GM18861 (cell line): ENCODE measurements around the gene OR7C2.
"Not testable (repeated sequence)": the region's sequence is repeated elsewhere in the genome, so short reads cannot be mapped to it uniquely, and the experiment has no call there.

Experiments used
- ATAC-seq: cut with Tn5 transposase; IDR thresholded peaks from one replicate; pipeline ENCODE4 v1.9.1; 2021; ENCODE audit not compliant: unreplicated experiment

OR7C2 gene

GRCh38 chr19:14941189-14941588 lies at the start of gene OR7C2:
TSS of gene OR7C2 (plus strand) at chr19:14941489. CDS start at chr19:14941489, 0 bp downstream.
- ATAC-seq: no peak

GRCh38 chr19:14901675-14902260 lies 39.5 kb upstream of the OR7C2 start:
- no peak for ATAC-seq

GRCh38 chr19:14906711-14907110 lies 34.6 kb upstream of the OR7C2 start:
- no peak for ATAC-seq

GRCh38 chr19:14915116-14915515 lies 26.2 kb upstream of the OR7C2 start:
- ATAC-seq: no peak

GRCh38 chr19:14916848-14917247 lies 24.4 kb upstream of the OR7C2 start:
- ATAC-seq: no peak

GRCh38 chr19:14933506-14933905 lies 7.8 kb upstream of the OR7C2 start:
- no peak for ATAC-seq

- ATAC-seq: no peak
Observed at GRCh38 chr19:14940266-14940665, 1.0 kb upstream of the OR7C2 start.

- ATAC-seq: no peak
Observed at GRCh38 chr19:14943601-14944000, 2.3 kb downstream of the OR7C2 start.

- no peak for ATAC-seq
Observed at GRCh38 chr19:14944456-14944855, 3.2 kb downstream of the OR7C2 start.

- not testable (repeated sequence) for ATAC-seq
Observed at GRCh38 chr19:14949413-14949812, 8.1 kb downstream of the OR7C2 start.

- ATAC-seq: no peak
Observed at GRCh38 chr19:14949876-14950275, 8.6 kb downstream of the OR7C2 start.

GRCh38 chr19:14950421-14950820 lies 9.1 kb downstream of the OR7C2 start:
- no peak for ATAC-seq

GRCh38 chr19:14952767-14953166 lies 11.5 kb downstream of the OR7C2 start:
- ATAC-seq: no peak

- ATAC-seq: no peak
Observed at GRCh38 chr19:14954071-14954655, 12.9 kb downstream of the OR7C2 start.

GRCh38 chr19:14957464-14957863 lies 16.2 kb downstream of the OR7C2 start:
- ATAC-seq: no peak

GRCh38 chr19:14959263-14959662 lies 18.0 kb downstream of the OR7C2 start:
- no peak for ATAC-seq

GRCh38 chr19:14961956-14962685 lies 20.8 kb downstream of the OR7C2 start:
- ATAC-seq: no peak

- no peak for ATAC-seq
Observed at GRCh38 chr19:14968247-14968646, 27.0 kb downstream of the OR7C2 start.

- ATAC-seq: no peak
Observed at GRCh38 chr19:14971474-14971873, 30.2 kb downstream of the OR7C2 start.

- ATAC-seq: no peak
Observed at GRCh38 chr19:14972676-14973075, 31.4 kb downstream of the OR7C2 start.

- ATAC-seq: no peak
Observed at GRCh38 chr19:14974488-14974887, 33.2 kb downstream of the OR7C2 start.

- no peak for ATAC-seq
Observed at GRCh38 chr19:14977128-14977527, 35.8 kb downstream of the OR7C2 start.
